Esophagus (tissue), 2 donors: ENCODE measurements around the gene WWOX. TPM values are rescaled to one million over a fixed set of nuclear protein-coding genes. Genes with fewer than 3 reads are reported as not detected.

Experiments
- H3K27ac ChIP-seq, 2 donors: one replicate each; pipeline ENCODE4 v1.5.1; 2013; ENCODE audit warnings: low read depth in 2 of 2, mild to moderate bottlenecking in 2 of 2, inconsistent platforms in 1 of 2, low read length in 1 of 2, moderate library complexity in 1 of 2
- H3K27me3 ChIP-seq, 2 donors: one replicate each; pipeline ENCODE4 v1.6.1; 2013; ENCODE audit warnings: low read length in 2 of 2, control low read depth in 1 of 2, mild to moderate bottlenecking in 1 of 2; ENCODE audit not compliant: insufficient read depth in 2 of 2, control insufficient read depth in 1 of 2
- H3K36me3 ChIP-seq, 2 donors: one replicate each; pipeline ENCODE4 v1.6.1; 2013; ENCODE audit warnings: low read length in 1 of 2; ENCODE audit not compliant: control insufficient read depth in 2 of 2, insufficient read depth in 2 of 2
- H3K4me1 ChIP-seq, 2 donors: one replicate each; pipeline ENCODE4 v1.6.1; 2013; ENCODE audit warnings: low read length in 1 of 2; ENCODE audit not compliant: control insufficient read depth in 2 of 2, insufficient read depth in 2 of 2
- H3K4me3 ChIP-seq, 2 donors: one replicate each; pipeline ENCODE4 v1.5.1; 2013; ENCODE audit warnings: low read length in 2 of 2, mild to moderate bottlenecking in 2 of 2, low read depth in 1 of 2, moderate library complexity in 1 of 2
- H3K9me3 ChIP-seq, 2 donors: one replicate each; pipeline ENCODE4 v1.6.1; 2013; ENCODE audit warnings: mild to moderate bottlenecking in 2 of 2, low read depth in 1 of 2, low read length in 1 of 2, moderate library complexity in 1 of 2; ENCODE audit not compliant: control insufficient read depth in 2 of 2, insufficient read depth in 1 of 2
- WGBS, 2 donors: extraction: QIAGEN DNeasy Blood & Tissue Kit; methylation state at CpG; one replicate each; pipeline ENCODE4 v1.1.7; 2013; 5-methylcytosine and 5-hydroxymethylcytosine counted together
- polyA plus RNA-seq, 2 donors: library from polyadenylated mRNA; stranded (reverse); fragments of 200-250 nt; gene quantifications; one replicate each; pipeline ENCODE4 v1.2.3, GENCODE V29; 2013
- donor health status: healthy with polysubstance abuse.
- donor health status: Bipolar disorder and iron deficiency.

WWOX gene
- polyA plus RNA-seq, 2 donors: 6.4 to 9.1 TPM

GRCh38 chr16:78667675-78668074 is 568.2 kb downstream of the WWOX start:
- H3K27ac ChIP-seq: no peak overlapping the region
- WGBS, 2 donors: 95 to 97% methylated on average over 5 of the region's 5 CpGs

GRCh38 chr16:78668393-78668792 is 568.9 kb downstream of the WWOX start:
- Histone ChIP-seq H3K27ac (no peak overlapping the region), H3K4me1 (no peaks in the 10 kb centered on the region), H3K4me3 (no peak overlapping the region), H3K9me3 (no peaks in the 10 kb centered on the region), H3K27me3 (no peaks in the 10 kb centered on the region), H3K36me3 (no peaks in the 10 kb centered on the region)
- 94 to 97% methylated on average over 3 of the region's 3 CpGs for WGBS, 2 donors

More at GRCh38 chr16:78667675-78668074, 568.2 kb downstream of the WWOX start:
- no peaks in the 10 kb centered on the region for H3K4me1 ChIP-seq
- H3K27me3 ChIP-seq: no peaks in the 10 kb centered on the region
- H3K4me3 ChIP-seq: no peak overlapping the region
- H3K36me3 ChIP-seq: no peaks in the 10 kb centered on the region
- no peaks in the 10 kb centered on the region for H3K9me3 ChIP-seq

- WGBS, 2 donors: 54 to 65% methylated on average over 9 of the region's 9 CpGs
- H3K36me3 ChIP-seq: no peaks in the 10 kb centered on the region
- no peaks in the 10 kb centered on the region for H3K4me1 ChIP-seq
- H3K27me3 ChIP-seq: no peaks in the 10 kb centered on the region
- H3K27ac ChIP-seq: peak overlapping the region in 1 of 2 donors; percentile 9
- no peak overlapping the region for H3K4me3 ChIP-seq
- no peaks in the 10 kb centered on the region for H3K9me3 ChIP-seq
Measured at GRCh38 chr16:78669994-78670393, 570.5 kb downstream of the WWOX start.

GRCh38 chr16:78672779-78673556 is 573.5 kb downstream of the WWOX start:
- Histone ChIP-seq H3K9me3 (no peaks in the 10 kb centered on the region), H3K36me3 (no peaks in the 10 kb centered on the region), H3K4me3 (no peak overlapping the region), H3K4me1 (no peaks in the 10 kb centered on the region), H3K27me3 (no peaks in the 10 kb centered on the region), H3K27ac (no peak overlapping the region)
- 90 to 93% methylated on average over 17 of the region's 17 CpGs for WGBS, 2 donors

DNA sequence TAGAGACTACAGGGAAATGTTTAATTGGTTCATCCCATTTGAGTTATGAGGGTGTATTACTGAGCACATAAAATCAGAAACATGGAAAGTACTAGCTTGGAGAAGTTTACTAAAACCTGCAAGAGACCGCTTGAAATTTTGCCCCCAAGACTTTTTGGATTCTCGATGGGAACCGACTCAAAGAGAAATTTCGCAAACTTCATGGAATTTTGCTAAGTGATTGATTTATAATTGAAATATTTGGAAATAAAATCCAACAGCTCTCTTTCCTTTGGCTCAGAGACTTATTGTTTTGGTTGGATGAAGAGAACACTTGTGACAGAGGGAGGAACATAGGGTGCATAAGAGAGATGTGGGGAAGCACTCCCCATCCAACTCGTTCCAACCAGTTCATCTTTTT is 574.4 kb downstream of the WWOX start:
- Histone ChIP-seq H3K27me3 (no peaks in the 10 kb centered on the region), H3K9me3 (no peaks in the 10 kb centered on the region), H3K27ac (no peak overlapping the region), H3K4me1 (no peaks in the 10 kb centered on the region), H3K36me3 (no peaks in the 10 kb centered on the region), H3K4me3 (no peak overlapping the region)
- 75 to 87% methylated on average over 5 of the region's 5 CpGs for WGBS, 2 donors

DNA sequence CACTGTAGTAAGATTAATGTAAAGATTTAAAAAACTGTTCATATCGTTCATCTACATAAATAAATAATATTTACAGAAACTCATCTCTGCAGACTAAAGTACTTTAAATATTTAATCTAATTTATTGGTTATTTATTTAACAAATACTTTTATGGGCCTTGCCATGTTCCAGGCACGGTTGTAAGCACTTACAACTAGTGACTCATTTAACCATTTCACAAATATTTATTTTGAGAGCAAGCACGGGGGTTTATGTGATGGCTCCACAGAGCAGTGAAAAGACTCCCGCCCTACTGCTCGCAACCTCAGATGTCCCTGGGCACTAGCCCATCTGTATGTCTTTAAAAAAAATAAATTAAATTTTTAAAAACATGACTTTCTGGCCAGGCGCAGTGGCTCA is 575.9 kb downstream of the WWOX start:
- Histone ChIP-seq H3K36me3 (no peaks in the 10 kb centered on the region), H3K27ac (no peak overlapping the region), H3K4me1 (no peaks in the 10 kb centered on the region), H3K27me3 (no peaks in the 10 kb centered on the region), H3K9me3 (no peaks in the 10 kb centered on the region), H3K4me3 (no peak overlapping the region)
- WGBS, 2 donors: 64 to 72% methylated on average over 6 of the region's 6 CpGs

GRCh38 chr16:78675951-78676792 is 576.7 kb downstream of the WWOX start:
- no peaks in the 10 kb centered on the region for H3K4me1 ChIP-seq
- no peaks in the 10 kb centered on the region for H3K9me3 ChIP-seq
- H3K27me3 ChIP-seq: no peaks in the 10 kb centered on the region
- H3K27ac ChIP-seq: no peak overlapping the region
- H3K4me3 ChIP-seq: no peak overlapping the region
- H3K36me3 ChIP-seq: no peaks in the 10 kb centered on the region
- WGBS, 2 donors: 84% methylated on average over 9 of the region's 9 CpGs

- Histone ChIP-seq H3K9me3 (no peaks in the 10 kb centered on the region), H3K27me3 (no peaks in the 10 kb centered on the region), H3K4me1 (no peaks in the 10 kb centered on the region), H3K27ac (no peak overlapping the region), H3K4me3 (no peak overlapping the region), H3K36me3 (no peaks in the 10 kb centered on the region)
- 25 to 35% methylated on average over 4 of the region's 4 CpGs for WGBS, 2 donors
Measured at GRCh38 chr16:78677181-78677731, 577.8 kb downstream of the WWOX start.

DNA sequence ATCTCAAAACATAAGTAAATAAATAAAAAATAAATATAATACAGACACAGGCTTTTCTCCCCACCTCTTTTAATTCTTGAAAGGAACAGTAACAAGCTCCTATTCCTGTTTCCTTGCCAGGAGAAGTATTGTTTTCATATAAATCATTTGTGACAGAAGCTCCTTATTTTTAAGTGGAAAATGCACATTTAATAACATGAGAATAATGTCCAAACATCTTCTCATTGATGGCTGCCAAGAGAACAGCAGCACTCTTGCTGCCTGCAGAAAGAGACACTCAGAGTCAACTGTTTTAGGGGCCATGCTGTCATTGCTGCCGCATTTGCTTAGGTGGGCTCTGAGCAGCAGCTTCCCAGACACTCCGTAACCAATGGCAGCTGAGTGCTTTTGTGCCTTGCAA is 580.1 kb downstream of the WWOX start:
- 90 to 96% methylated on average over 2 of the region's 2 CpGs for WGBS, 2 donors
- Histone ChIP-seq H3K27ac (no peak overlapping the region), H3K4me3 (no peak overlapping the region), H3K27me3 (no peaks in the 10 kb centered on the region), H3K9me3 (no peaks in the 10 kb centered on the region), H3K4me1 (no peaks in the 10 kb centered on the region), H3K36me3 (no peaks in the 10 kb centered on the region)
